Erythroblast (primary cell): ENCODE data around the gene METTL13.

Source experiments
- GATA1 ChIP-seq: IDR thresholded peaks from 2 replicates; pipeline ENCODE4 v1.6.1; 2011; ENCODE audit warnings: low read depth, mild to moderate bottlenecking, control low read depth, low read length, moderate library complexity
- POLR2A ChIP-seq: IDR thresholded peaks from 2 replicates; pipeline ENCODE4 v1.6.1; 2011; ENCODE audit warnings: mild to moderate bottlenecking, low read length

GRCh38 chr1:171798765-171799164, 17.3 kb downstream of the METTL13 start:
- TF ChIP-seq POLR2A (no peak), GATA1 (no peak)
